ENCODE data around the gene CTNND2. TPM values are rescaled to one million over a fixed set of nuclear protein-coding genes. Genes with fewer than 3 reads are reported as not detected.

CTNND2 gene
- total and polyA plus RNA-seq, 10 donors, result 0.93 to 51.0 (median 21.5) TPM

DNA sequence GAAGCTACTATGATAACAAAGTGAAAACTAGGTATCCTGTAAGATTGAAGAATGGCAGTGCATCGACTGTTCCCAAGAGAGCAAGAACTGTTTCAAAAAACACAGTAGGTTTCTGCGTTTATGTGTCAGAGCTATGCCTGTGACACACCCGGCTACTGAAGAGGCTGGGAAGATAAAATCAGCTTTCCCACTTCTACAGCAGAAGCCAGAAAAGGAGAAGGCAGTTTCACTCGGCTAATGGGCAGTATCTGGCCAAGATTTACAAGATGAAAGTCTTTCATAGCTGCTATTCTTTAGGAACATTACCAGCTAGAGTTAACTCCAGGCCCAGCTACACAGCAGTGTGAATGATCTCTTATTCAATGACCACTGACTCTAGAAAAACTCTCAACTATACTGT is 195.2 kb downstream of the CTNND2 start:
- TF ChIP-seq POLR2AphosphoS5 (IDR thresholded peaks at IDR 0.05) (no peak), POLR2A (IDR thresholded peaks at IDR 0.05) (no peak)
- TF ChIP-seq, protein P1, sequence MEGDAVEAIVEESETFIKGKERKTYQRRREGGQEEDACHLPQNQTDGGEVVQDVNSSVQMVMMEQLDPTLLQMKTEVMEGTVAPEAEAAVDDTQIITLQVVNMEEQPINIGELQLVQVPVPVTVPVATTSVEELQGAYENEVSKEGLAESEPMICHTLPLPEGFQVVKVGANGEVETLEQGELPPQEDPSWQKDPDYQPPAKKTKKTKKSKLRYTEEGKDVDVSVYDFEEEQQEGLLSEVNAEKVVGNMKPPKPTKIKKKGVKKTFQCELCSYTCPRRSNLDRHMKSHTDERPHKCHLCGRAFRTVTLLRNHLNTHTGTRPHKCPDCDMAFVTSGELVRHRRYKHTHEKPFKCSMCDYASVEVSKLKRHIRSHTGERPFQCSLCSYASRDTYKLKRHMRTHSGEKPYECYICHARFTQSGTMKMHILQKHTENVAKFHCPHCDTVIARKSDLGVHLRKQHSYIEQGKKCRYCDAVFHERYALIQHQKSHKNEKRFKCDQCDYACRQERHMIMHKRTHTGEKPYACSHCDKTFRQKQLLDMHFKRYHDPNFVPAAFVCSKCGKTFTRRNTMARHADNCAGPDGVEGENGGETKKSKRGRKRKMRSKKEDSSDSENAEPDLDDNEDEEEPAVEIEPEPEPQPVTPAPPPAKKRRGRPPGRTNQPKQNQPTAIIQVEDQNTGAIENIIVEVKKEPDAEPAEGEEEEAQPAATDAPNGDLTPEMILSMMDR (IDR thresholded peaks at IDR 0.05 in 8 of 11, conservative IDR thresholded peaks at IDR 0.05 in 3 of 11), result no peak
- Histone ChIP-seq H3K36me3 (no peaks in the 10 kb centered on the region), H3K27me3 (replicated peaks in 1 of 7) (no peaks in the 10 kb centered on the region), H3K27ac (no peak overlapping the region), H3K4me1 (no peaks in the 10 kb centered on the region), H3K4me3 (no peak overlapping the region), H3K9me3 (no peaks in the 10 kb centered on the region)
- 75 to 89% (median 80%) methylated on average over 4 of the region's 4 CpGs for WGBS, 5 donors
- intact Hi-C loops (cut with DNase I; ENCODE audit: low total_unique reads), result no loop called here
- DNase-seq, result no peak

DNA sequence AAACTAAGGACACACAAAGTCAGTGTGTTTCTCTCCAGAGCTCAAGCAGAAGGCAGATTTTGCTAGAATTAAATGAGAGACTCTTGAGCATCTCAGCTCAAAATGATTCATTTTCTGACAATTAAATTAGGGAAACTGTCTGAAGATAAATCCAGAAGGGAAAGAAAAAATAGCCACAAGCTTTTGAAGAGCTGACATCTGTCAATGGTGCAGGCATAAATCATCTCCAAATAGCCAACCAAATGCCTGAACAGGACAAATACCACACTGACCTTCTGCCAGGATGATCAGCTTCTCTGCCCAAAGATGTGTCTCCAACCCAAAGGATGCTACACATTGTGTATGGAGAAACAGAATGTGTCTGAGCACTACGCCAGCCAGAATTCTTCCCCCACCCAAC is 199.3 kb downstream of the CTNND2 start:
- Histone ChIP-seq H3K27me3 (replicated peaks in 1 of 7) (no peaks in the 10 kb centered on the region), H3K4me1 (no peaks in the 10 kb centered on the region), H3K4me3 (no peak overlapping the region), H3K27ac (no peak overlapping the region), H3K36me3 (no peaks in the 10 kb centered on the region), H3K9me3 (no peaks in the 10 kb centered on the region)
- DNase-seq, result no peak
- TF ChIP-seq POLR2AphosphoS5 (IDR thresholded peaks at IDR 0.05) (no peak), POLR2A (IDR thresholded peaks at IDR 0.05) (no peak)
- TF ChIP-seq, protein P1 (IDR thresholded peaks at IDR 0.05 in 8 of 11, conservative IDR thresholded peaks at IDR 0.05 in 3 of 11), result no peak
- intact Hi-C loops (cut with DNase I; ENCODE audit: low total_unique reads), result no loop called here
- 83 to 97% (median 90%) methylated on average over 1 of the region's 1 CpG for WGBS, 5 donors

DNA sequence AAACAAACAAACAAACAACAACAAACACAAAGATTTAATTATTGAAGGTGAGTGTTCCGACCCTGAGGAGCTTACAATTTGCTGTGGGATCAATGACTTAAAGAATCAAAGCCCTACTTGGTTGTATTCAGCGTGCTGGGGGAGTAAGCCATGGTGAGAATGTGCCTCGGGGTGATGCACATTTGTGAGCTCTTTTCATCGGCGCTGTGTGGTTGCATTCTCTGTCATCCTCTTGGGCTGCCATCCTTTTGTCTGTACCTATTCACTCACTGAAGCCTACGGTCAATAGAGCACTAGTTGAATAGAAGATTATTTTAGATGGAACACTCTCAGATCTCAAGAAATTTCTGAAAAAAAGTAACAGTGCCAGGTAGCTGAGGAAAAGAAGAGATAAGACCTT is 203.9 kb downstream of the CTNND2 start:
- H3K4me3 ChIP-seq, result no peak overlapping the region
- no peaks in the 10 kb centered on the region for H3K36me3 ChIP-seq
- peaks cover 0 to 3% (median 0%) of the 10 kb centered on the region in 8 donors for H3K9me3 ChIP-seq
- intact Hi-C loops (cut with DNase I; ENCODE audit: low total_unique reads), result no loop called here
- H3K27ac ChIP-seq, result no peak overlapping the region
- no peaks in the 10 kb centered on the region for H3K27me3 ChIP-seq (replicated peaks in 1 of 7)
- DNase-seq, result no peak
- TF ChIP-seq, protein P1 (IDR thresholded peaks at IDR 0.05 in 8 of 11, conservative IDR thresholded peaks at IDR 0.05 in 3 of 11), result no peak
- no peak for TF ChIP-seq POLR2A (IDR thresholded peaks at IDR 0.05)
- no peak for TF ChIP-seq POLR2AphosphoS5 (IDR thresholded peaks at IDR 0.05)
- 82 to 91% (median 87%) methylated on average over 6 of the region's 6 CpGs for WGBS, 5 donors
- no peaks in the 10 kb centered on the region for H3K4me1 ChIP-seq

GRCh38 chr5:11692636-11693035 is 211.6 kb downstream of the CTNND2 start:
- no peak for DNase-seq
- Histone ChIP-seq H3K36me3 (no peaks in the 10 kb centered on the region), H3K27me3 (replicated peaks in 1 of 7) (no peaks in the 10 kb centered on the region), H3K4me1 (no peaks in the 10 kb centered on the region), H3K4me3 (no peak overlapping the region), H3K9me3 (peaks cover 0 to 3% (median 0%) of the 10 kb centered on the region in 8 donors), H3K27ac (no peak overlapping the region)
- WGBS, 5 donors, result 87 to 99% (median 92%) methylated on average over 7 of the region's 7 CpGs
- TF ChIP-seq POLR2AphosphoS5 (IDR thresholded peaks at IDR 0.05) (no peak), POLR2A (IDR thresholded peaks at IDR 0.05) (no peak)
- TF ChIP-seq, protein P1 (IDR thresholded peaks at IDR 0.05 in 8 of 11, conservative IDR thresholded peaks at IDR 0.05 in 3 of 11), result no peak
- intact Hi-C loops (cut with DNase I; ENCODE audit: low total_unique reads), result no loop called here
